Naive B cell (primary cell): ENCODE measurements around the gene ZKSCAN5. TPM values are rescaled to one million over a fixed set of nuclear protein-coding genes. Genes with fewer than 3 reads are reported as not detected.
"Not testable (repeated sequence)": the region's sequence is repeated elsewhere in the genome, so short reads cannot be mapped to it uniquely, and the experiment has no call there.

Experiments
- ATAC-seq, 2 donors: fragments of 150-1000 bp; cut with Tn5 transposase; 2 replicates each; pipeline ENCODE4 v1.10.0; 2021; ENCODE audit warnings: low read depth in 2 of 2, mild to moderate bottlenecking in 2 of 2, moderate library complexity in 2 of 2
- DNase-seq: peaks from one replicate; pipeline ENCODE4 v3.0.0; 2022
- H3K27ac Mint-ChIP-seq, 6 donors: one replicate each; pipeline ENCODE4 v1.8.0; 2020 to 2022; ENCODE audit warnings: mild to moderate bottlenecking in 6 of 6, mixed read lengths in 6 of 6, moderate library complexity in 5 of 6, inconsistent platforms in 2 of 6
- H3K27me3 Mint-ChIP-seq, 3 donors: one replicate each; pipeline ENCODE4 v1.8.0; 2021 to 2022; ENCODE audit warnings: mixed read lengths in 3 of 3, mild to moderate bottlenecking in 1 of 3
- H3K36me3 Mint-ChIP-seq, 2 donors: one replicate each; pipeline ENCODE4 v1.8.0; 2020 to 2022; ENCODE audit warnings: mixed read lengths in 2 of 2, inconsistent platforms in 1 of 2, mild to moderate bottlenecking in 1 of 2
- H3K4me1 Mint-ChIP-seq, 3 donors: one replicate each; pipeline ENCODE4 v1.8.0; 2020 to 2022; ENCODE audit warnings: mixed read lengths in 3 of 3, inconsistent platforms in 1 of 3, mild to moderate bottlenecking in 1 of 3, moderate library complexity in 1 of 3
- H3K4me3 Mint-ChIP-seq, 8 donors: one replicate each; pipeline ENCODE4 v1.8.0; 2020 to 2022; ENCODE audit warnings: mild to moderate bottlenecking in 8 of 8, mixed read lengths in 8 of 8, moderate library complexity in 8 of 8, inconsistent platforms in 2 of 8
- H3K9me3 Mint-ChIP-seq, 7 donors: one replicate each; pipeline ENCODE4 v1.8.0; 2020 to 2022; ENCODE audit warnings: mixed read lengths in 7 of 7, mild to moderate bottlenecking in 5 of 7, inconsistent platforms in 2 of 7, moderate library complexity in 1 of 7
- polyA plus RNA-seq, 6 donors: library from polyadenylated mRNA; unstranded; fragments of 300-500 nt; fragmentation: Illumina TruSeq; gene quantifications; one replicate each; pipeline ENCODE4 v1.2.3, GENCODE V29; 2021; ENCODE audit warnings: low read depth in 6 of 6

The ZKSCAN5 gene
- polyA plus RNA-seq, 6 donors from 2014 or later, result 2.8 to 8.1 (median 4.2) TPM

GRCh38 chr7:99560834-99561736 is 56.6 kb downstream of the ZKSCAN5 start:
- ATAC-seq (no peak), DNase-seq (no peak)
- H3K4me1 Mint-ChIP-seq, result peaks cover 40 to 46% (median 44%) of the 10 kb centered on the region in 3 donors
- H3K27ac Mint-ChIP-seq, result peak overlapping the region in 5 of 6 donors; percentile 16 to 99 (median 39)
- H3K9me3 Mint-ChIP-seq, result no peaks in the 10 kb centered on the region
- H3K36me3 Mint-ChIP-seq, result peaks cover 22 to 35% of the 10 kb centered on the region in 2 donors
- H3K27me3 Mint-ChIP-seq, result no peaks in the 10 kb centered on the region
- peak overlapping the region in 7 of 8 donors; percentile 24 to 100 (median 94) for H3K4me3 Mint-ChIP-seq

- Mint-ChIP-seq H3K4me1 (peaks cover 39 to 46% (median 40%) of the 10 kb centered on the region in 3 donors), H3K27ac (peak overlapping the region in 2 of 6 donors; percentile 80), H3K36me3 (peaks cover 22 to 35% of the 10 kb centered on the region in 2 donors), H3K4me3 (peak overlapping the region in 1 of 8 donors; percentile 94), H3K27me3 (no peaks in the 10 kb centered on the region), H3K9me3 (no peaks in the 10 kb centered on the region)
- DNase-seq (no peak), ATAC-seq (no peak)
Measured at GRCh38 chr7:99561737-99562051, 57.2 kb downstream of the ZKSCAN5 start.

GRCh38 chr7:99562114-99562784 is 57.8 kb downstream of the ZKSCAN5 start:
- Mint-ChIP-seq H3K27me3 (no peaks in the 10 kb centered on the region), H3K4me1 (peaks cover 33 to 43% (median 39%) of the 10 kb centered on the region in 3 donors), H3K36me3 (peaks cover 22 to 35% of the 10 kb centered on the region in 2 donors), H3K4me3 (peak overlapping the region in 2 of 8 donors; percentile 25 to 94), H3K27ac (peak overlapping the region in 3 of 6 donors; percentile 28 to 80 (median 80)), H3K9me3 (no peaks in the 10 kb centered on the region)
- DNase-seq (no peak), ATAC-seq (no peak)

- Mint-ChIP-seq H3K4me1 (peaks cover 27 to 38% (median 35%) of the 10 kb centered on the region in 3 donors), H3K9me3 (no peaks in the 10 kb centered on the region), H3K4me3 (no peak overlapping the region), H3K27ac (no peak overlapping the region), H3K36me3 (peaks cover 21 to 33% of the 10 kb centered on the region in 2 donors), H3K27me3 (no peaks in the 10 kb centered on the region)
- DNase-seq (no peak), ATAC-seq (no peak)
Measured at GRCh38 chr7:99562832-99563231, 58.4 kb downstream of the ZKSCAN5 start.

DNA sequence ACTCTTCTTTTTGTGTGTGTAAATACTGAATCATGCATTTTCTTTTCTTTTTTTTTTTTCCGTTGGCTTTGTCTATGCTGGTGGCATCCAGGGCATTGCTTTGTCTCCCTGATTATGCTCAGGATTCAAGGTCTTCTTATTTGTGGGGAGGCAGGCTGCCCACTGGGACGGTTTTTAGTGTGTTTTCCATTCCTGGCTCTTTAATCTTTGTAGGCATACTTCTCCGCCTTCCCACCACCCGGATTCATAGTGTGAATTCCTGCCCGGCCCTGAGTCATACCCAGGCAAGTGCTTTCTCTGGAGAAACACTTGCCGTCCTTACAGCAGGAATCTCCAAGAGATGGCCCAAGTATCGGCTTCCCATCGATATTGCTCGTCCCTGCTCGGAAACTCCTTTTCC is 59.2 kb downstream of the ZKSCAN5 start:
- Mint-ChIP-seq H3K36me3 (peaks cover 16 to 27% of the 10 kb centered on the region in 2 donors), H3K27me3 (no peaks in the 10 kb centered on the region), H3K4me1 (peaks cover 22 to 32% (median 31%) of the 10 kb centered on the region in 3 donors), H3K27ac (peak overlapping the region in 2 of 6 donors; percentile 78 to 79), H3K4me3 (peak overlapping the region in 2 of 8 donors; percentile 49 to 72), H3K9me3 (no peaks in the 10 kb centered on the region)
- ATAC-seq (no peak), DNase-seq (no peak)

GRCh38 chr7:99568770-99569169 is 64.3 kb downstream of the ZKSCAN5 start:
- Mint-ChIP-seq H3K36me3 (peaks cover 17 to 24% of the 10 kb centered on the region in 2 donors), H3K4me1 (peaks cover 4 to 12% (median 8%) of the 10 kb centered on the region in 3 donors), H3K27ac (peak overlapping the region in 1 of 6 donors; percentile 44)
- not testable (repeated sequence) for H3K9me3 Mint-ChIP-seq, ATAC-seq, H3K27me3 Mint-ChIP-seq, DNase-seq, H3K4me3 Mint-ChIP-seq

DNA sequence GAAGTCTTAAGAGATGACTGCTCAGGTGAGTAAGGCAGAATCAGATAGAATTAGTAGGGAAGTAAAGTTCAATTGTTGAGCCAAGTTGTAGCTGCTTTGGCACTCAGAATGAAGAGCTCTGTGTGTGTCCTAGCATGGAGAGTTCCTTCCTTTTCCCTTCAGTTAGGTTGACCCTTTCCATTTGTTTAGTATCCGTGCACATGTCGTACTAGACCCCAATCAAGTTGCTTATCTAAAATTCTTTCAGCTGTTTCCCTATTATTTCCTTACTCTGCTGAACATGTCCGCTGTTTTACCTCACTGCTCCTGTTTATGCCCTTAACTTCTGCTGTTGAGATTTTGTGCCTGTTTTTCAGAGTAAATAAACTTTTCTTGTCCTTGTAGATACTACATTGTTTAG is 67.3 kb downstream of the ZKSCAN5 start:
- no peak overlapping the region for H3K4me3 Mint-ChIP-seq

DNA sequence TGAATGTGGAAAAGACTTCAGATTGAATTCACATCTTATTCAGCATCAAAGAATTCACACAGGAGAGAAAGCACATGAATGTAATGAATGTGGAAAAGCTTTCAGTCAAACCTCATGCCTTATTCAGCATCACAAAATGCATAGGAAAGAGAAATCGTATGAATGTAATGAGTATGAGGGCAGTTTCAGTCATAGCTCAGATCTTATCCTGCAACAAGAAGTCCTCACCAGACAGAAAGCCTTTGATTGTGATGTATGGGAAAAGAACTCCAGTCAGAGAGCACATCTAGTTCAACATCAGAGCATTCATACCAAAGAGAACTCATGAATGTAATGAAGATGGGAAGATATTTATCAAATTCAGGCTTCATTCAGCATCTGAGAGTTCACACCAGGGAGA is 68.8 kb downstream of the ZKSCAN5 start:
- Mint-ChIP-seq H3K27ac (peak overlapping the region in 1 of 6 donors; percentile 66), H3K4me3 (no peak overlapping the region), H3K36me3 (peaks cover 12 to 15% of the 10 kb centered on the region in 2 donors), H3K9me3 (no peaks in the 10 kb centered on the region), H3K4me1 (peaks cover 3 to 12% (median 7%) of the 10 kb centered on the region in 3 donors), H3K27me3 (no peaks in the 10 kb centered on the region)
- no peak for ATAC-seq
- DNase-seq, result no peak

More for the DNA sequence above, 67.3 kb downstream of the ZKSCAN5 start:
- H3K9me3 Mint-ChIP-seq, result no peaks in the 10 kb centered on the region
- DNase-seq (no peak), ATAC-seq (no peak)
- peaks cover 12 to 15% of the 10 kb centered on the region in 2 donors for H3K36me3 Mint-ChIP-seq
- H3K27me3 Mint-ChIP-seq, result no peaks in the 10 kb centered on the region
- H3K4me1 Mint-ChIP-seq, result peaks cover 0 to 4% (median 0%) of the 10 kb centered on the region in 3 donors
- peak overlapping the region in 1 of 6 donors; percentile 7 for H3K27ac Mint-ChIP-seq

- Mint-ChIP-seq H3K27ac (no peak overlapping the region), H3K4me3 (no peak overlapping the region)
- no peak for ATAC-seq
Measured at GRCh38 chr7:99576251-99576650, 71.8 kb downstream of the ZKSCAN5 start.

GRCh38 chr7:99579281-99579955 is 75.0 kb downstream of the ZKSCAN5 start:
- Mint-ChIP-seq H3K4me1 (peaks cover 18 to 27% (median 24%) of the 10 kb centered on the region in 3 donors), H3K27me3 (peaks cover 0 to 9% (median 8%) of the 10 kb centered on the region in 3 donors), H3K9me3 (no peaks in the 10 kb centered on the region), H3K27ac (peak overlapping the region in 3 of 6 donors; percentile 28 to 60 (median 51)), H3K36me3 (no peaks in the 10 kb centered on the region), H3K4me3 (peak overlapping the region; percentile 86 to 96 (median 92))
- DNase-seq (no peak), ATAC-seq (no peak)

More at GRCh38 chr7:99576251-99576650, 71.8 kb downstream of the ZKSCAN5 start:
- H3K9me3 Mint-ChIP-seq, result no peaks in the 10 kb centered on the region
- H3K27me3 Mint-ChIP-seq, result no peaks in the 10 kb centered on the region
- H3K36me3 Mint-ChIP-seq, result peaks cover 12% of the 10 kb centered on the region in 2 donors
- peaks cover 18 to 30% (median 24%) of the 10 kb centered on the region in 3 donors for H3K4me1 Mint-ChIP-seq
- DNase-seq, result no peak

GRCh38 chr7:99579956-99580777 is 75.7 kb downstream of the ZKSCAN5 start:
- peak; percentile 85 to 88 for ATAC-seq
- Mint-ChIP-seq H3K36me3 (no peaks in the 10 kb centered on the region), H3K27me3 (peaks cover 0 to 16% (median 12%) of the 10 kb centered on the region in 3 donors), H3K4me1 (peaks cover 18 to 27% (median 24%) of the 10 kb centered on the region in 3 donors), H3K27ac (peak overlapping the region; percentile 65 to 94 (median 82)), H3K9me3 (no peaks in the 10 kb centered on the region), H3K4me3 (peak overlapping the region; percentile 86 to 96 (median 92))
- peak; percentile 49 for DNase-seq

DNA sequence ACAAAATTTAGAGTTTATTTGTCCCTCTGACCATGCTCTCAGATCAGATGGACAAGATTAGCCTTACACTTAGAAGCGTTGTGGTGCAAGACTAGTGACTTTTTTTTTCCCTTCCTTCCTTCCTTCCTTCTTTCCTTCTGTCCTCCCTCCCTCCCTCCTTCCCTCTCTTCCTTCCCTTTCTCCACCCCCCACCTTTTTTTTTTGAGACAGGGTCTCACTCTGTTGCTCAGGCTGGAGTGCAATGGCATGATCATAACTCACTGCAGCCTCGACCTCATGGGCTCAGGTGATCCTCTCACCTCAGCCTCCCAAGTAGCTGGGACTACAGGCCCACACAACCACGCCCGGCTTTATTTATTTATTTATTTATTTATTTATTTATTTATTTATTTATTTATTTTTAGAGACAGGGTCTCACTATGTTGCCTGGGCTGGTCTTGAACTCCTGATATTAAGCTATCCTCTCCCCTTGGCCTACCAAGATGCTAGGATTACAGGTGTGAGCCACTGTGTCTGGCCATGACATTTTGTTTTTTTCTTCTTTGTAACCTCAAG is 76.4 kb downstream of the ZKSCAN5 start:
- not testable (repeated sequence) for ATAC-seq, H3K9me3 Mint-ChIP-seq, H3K36me3 Mint-ChIP-seq, DNase-seq
- peak overlapping the region in 5 of 6 donors; percentile 65 to 94 (median 88) for H3K27ac Mint-ChIP-seq
- H3K27me3 Mint-ChIP-seq, result peaks cover 0 to 22% (median 17%) of the 10 kb centered on the region in 3 donors
- H3K4me3 Mint-ChIP-seq, result peak overlapping the region; percentile 86 to 96 (median 92)
- peaks cover 18 to 27% (median 24%) of the 10 kb centered on the region in 3 donors for H3K4me1 Mint-ChIP-seq
